ENCODE data around the gene ADIPOQ.
"Not testable (repeated sequence)": the region's sequence is repeated elsewhere in the genome, so short reads cannot be mapped to it uniquely, and the experiment has no call there.

The ADIPOQ gene

DNA sequence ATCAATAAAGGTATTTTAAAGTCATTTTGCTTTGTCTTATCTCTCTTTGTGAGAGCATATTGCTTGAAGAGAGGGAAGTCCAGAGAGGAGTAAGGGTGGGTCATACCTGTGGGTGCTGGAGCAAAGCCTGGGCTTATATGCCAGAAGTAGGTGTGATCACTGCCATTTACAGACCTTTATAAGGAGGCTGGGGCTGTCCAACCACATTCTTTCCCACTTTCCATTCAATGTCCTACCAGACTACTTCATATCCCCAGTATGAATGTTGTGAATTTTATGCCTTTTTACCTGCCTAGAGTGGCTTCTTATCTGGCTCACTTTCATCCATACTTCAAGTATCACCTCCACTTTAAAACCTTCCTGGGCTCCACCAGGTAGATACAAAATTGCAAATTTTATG lies 48.4 kb downstream of the ADIPOQ start:
- H3K36me3 ChIP-seq (ENCODE audit: insufficient read depth, low read length) = no peaks in the 10 kb centered on the region
- H3K9ac ChIP-seq (ENCODE audit: low read depth, low read length) = no peak overlapping the region
- H3K4me1 ChIP-seq (ENCODE audit: insufficient read depth, low read length) = peaks cover 30% of the 10 kb centered on the region
- H3K9me3 ChIP-seq (ENCODE audit: control insufficient read depth, insufficient read depth, low read length) = peaks cover 6% of the 10 kb centered on the region; the same call in 1 of the 2 replicates

DNA sequence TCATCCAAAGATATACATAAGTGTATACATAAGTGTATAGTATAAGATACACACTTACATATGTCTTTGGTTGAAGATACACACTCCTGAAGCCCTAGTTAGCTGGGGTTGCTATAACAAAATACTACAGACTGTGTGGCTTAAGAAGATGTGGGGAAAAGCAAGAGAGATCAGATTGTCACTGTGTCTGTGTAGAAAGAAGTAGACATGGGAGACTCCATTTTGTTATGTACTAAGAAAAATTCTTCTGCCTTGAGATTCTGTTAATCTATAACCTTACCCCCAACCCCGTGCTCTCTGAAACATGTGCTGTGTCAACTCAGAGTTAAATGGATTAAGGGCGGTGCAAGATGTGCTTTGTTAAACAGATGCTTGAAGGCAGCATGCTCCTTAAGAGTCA lies 50.6 kb downstream of the ADIPOQ start:
- peaks cover 16% of the 10 kb centered on the region for H3K4me1 ChIP-seq (ENCODE audit: insufficient read depth, low read length)
- H3K9ac ChIP-seq (ENCODE audit: low read depth, low read length); H3K36me3 ChIP-seq (ENCODE audit: insufficient read depth, low read length); H3K9me3 ChIP-seq (ENCODE audit: control insufficient read depth, insufficient read depth, low read length): not testable (repeated sequence)

DNA sequence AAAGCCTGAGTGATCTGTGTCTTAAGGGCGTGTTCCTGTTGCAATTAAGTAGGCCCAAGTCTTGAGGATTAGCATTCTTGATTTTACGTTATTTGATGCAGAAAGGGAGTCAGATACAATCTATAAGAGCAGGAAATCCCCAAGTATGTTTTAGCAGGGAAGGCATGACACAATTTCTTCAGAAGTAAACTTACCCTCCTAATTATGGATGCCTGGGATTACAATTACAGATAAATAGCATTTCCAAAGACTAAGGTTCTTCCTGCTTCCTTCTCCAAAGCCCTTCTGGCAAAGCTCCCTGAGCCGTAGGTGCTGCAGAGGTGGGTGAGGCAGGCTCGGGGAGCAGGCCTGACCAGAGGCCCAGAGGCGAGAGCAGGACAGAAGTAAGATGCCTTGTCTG lies 52.9 kb downstream of the ADIPOQ start:
- Histone ChIP-seq H3K36me3 (ENCODE audit: insufficient read depth, low read length) (no peaks in the 10 kb centered on the region), H3K9me3 (ENCODE audit: control insufficient read depth, insufficient read depth, low read length) (peaks cover 6% of the 10 kb centered on the region; the same call in 1 of the 2 replicates), H3K9ac (ENCODE audit: low read depth, low read length) (no peak overlapping the region), H3K4me1 (ENCODE audit: insufficient read depth, low read length) (no peaks in the 10 kb centered on the region)

DNA sequence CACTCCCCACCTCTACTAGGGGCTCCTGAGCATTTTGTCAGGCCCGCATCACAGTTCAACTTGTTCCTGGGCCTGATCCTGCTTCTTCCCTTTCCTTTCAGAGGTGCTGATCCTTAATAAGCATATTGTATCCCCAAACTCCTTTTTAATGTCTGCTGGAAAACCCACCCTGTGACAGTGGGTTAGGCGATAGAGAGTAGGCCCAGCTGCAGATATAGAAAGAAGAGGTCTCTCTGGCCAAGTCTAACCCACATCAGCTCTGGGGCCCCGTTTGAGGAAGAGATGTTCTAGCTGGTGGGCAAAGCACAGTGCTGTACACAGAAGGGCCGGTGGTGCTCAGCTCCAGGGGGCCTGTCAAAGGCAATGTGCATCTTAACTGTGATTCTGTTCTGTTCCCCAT lies 53.5 kb downstream of the ADIPOQ start:
- no peak overlapping the region for H3K9ac ChIP-seq (ENCODE audit: low read depth, low read length)
- H3K9me3 ChIP-seq (ENCODE audit: control insufficient read depth, insufficient read depth, low read length) = peaks cover 6% of the 10 kb centered on the region; the same call in 1 of the 2 replicates
- H3K4me1 ChIP-seq (ENCODE audit: insufficient read depth, low read length) = no peaks in the 10 kb centered on the region; the same call in 1 of the 2 replicates
- no peaks in the 10 kb centered on the region for H3K36me3 ChIP-seq (ENCODE audit: insufficient read depth, low read length)

DNA sequence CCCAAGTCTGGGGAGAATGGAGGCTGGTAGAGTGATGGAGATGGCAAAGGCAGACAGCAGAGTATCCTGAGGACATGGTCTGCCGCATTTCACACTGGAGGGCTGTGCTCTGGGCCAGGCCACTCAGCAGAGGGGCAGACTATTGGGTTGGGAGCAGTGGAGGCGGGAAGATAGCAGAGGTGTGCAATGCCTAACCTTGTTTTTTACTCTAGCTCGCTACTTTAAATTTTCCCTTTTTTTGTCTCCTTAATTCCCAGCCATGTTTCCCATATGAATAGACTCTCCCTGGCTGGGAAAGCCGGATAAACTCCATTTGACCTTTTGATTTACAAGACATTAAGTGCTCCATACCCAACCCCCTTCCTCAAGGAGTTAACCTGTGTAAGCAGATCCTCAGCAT lies 54.4 kb downstream of the ADIPOQ start:
- Histone ChIP-seq H3K9me3 (ENCODE audit: control insufficient read depth, insufficient read depth, low read length) (peaks cover 6% of the 10 kb centered on the region; the same call in 1 of the 2 replicates), H3K36me3 (ENCODE audit: insufficient read depth, low read length) (no peaks in the 10 kb centered on the region), H3K4me1 (ENCODE audit: insufficient read depth, low read length) (peaks cover under 1% of the 10 kb centered on the region; the same call in 1 of the 2 replicates), H3K9ac (ENCODE audit: low read depth, low read length) (no peak overlapping the region)

DNA sequence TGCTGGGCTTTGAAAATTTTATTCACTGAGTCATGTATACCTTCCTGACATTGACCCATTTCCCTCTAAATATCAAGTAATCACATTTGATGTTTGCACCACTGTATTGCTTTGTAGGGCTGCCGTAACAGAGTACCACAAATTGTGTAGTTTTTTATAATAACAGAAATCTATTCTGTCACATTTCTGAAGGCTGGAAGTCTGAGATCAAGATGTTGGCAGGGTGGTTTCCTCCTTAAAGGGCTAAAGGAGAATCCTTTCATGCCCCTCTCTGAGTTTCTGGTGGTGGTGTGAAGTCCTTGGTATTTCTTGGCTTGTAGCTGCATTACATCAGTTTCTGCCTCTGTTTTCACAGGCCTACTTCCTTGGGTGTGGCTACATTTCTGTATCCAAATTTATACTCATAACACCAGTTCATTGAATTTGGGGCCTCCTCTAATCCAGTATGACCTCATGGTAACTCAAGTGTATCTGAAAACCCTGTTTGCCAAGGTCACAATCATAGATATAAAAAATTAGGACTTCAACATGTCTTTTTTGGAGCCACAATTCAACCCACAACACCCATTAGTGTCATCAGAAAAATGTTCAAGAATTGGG lies 58.7 kb downstream of the ADIPOQ start:
- Histone ChIP-seq H3K9ac (ENCODE audit: low read depth, low read length) (no peak overlapping the region), H3K36me3 (ENCODE audit: insufficient read depth, low read length) (no peaks in the 10 kb centered on the region), H3K4me1 (ENCODE audit: insufficient read depth, low read length) (peaks cover 5% of the 10 kb centered on the region; the same call in 1 of the 2 replicates), H3K9me3 (ENCODE audit: control insufficient read depth, insufficient read depth, low read length) (no peaks in the 10 kb centered on the region)

DNA sequence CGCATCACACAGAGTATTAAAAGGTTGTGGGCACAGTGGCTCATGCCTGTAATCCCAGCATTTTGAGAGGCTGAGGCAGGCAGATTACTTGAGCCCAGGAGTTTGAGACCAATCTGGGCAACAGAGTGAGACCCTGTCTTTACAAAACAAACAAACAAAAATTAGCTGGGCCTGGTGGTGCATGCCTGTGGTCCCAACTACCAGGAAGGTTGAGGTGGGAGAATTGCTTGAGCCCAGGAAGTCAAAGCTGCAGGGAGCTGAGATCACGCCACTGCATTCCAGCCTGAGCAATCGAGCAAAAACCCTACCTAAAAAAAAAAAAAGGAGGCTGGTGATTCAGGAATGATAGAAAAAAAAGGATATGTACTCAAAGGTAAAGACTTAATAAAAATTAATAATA lies 59.6 kb downstream of the ADIPOQ start:
- Histone ChIP-seq H3K9ac (ENCODE audit: low read depth, low read length) (no peak overlapping the region), H3K4me1 (ENCODE audit: insufficient read depth, low read length) (peaks cover 5% of the 10 kb centered on the region; the same call in 1 of the 2 replicates), H3K36me3 (ENCODE audit: insufficient read depth, low read length) (no peaks in the 10 kb centered on the region), H3K9me3 (ENCODE audit: control insufficient read depth, insufficient read depth, low read length) (no peaks in the 10 kb centered on the region)

DNA sequence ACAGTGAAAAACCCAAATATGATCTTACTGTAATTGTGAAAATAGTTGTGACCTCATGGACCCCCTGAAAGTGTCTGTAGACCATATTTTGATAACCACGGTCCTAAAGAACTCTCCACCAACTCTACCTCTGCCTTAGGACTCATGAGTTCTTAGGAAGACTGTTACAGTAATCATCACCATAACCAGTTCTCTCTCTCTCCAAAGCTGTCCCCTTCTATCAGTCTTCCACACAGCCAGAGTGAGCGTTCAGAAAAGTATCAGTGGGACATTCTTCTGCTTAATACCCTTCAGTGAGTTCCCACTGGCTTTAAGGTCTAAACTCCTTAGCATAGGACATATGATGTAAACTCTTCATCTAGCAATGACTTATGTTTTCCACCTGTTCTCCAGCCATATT lies 60.2 kb downstream of the ADIPOQ start:
- H3K9me3 ChIP-seq (ENCODE audit: control insufficient read depth, insufficient read depth, low read length) = no peaks in the 10 kb centered on the region
- peaks cover 5% of the 10 kb centered on the region; the same call in 1 of the 2 replicates for H3K4me1 ChIP-seq (ENCODE audit: insufficient read depth, low read length)
- no peak overlapping the region for H3K9ac ChIP-seq (ENCODE audit: low read depth, low read length)
- H3K36me3 ChIP-seq (ENCODE audit: insufficient read depth, low read length) = no peaks in the 10 kb centered on the region

DNA sequence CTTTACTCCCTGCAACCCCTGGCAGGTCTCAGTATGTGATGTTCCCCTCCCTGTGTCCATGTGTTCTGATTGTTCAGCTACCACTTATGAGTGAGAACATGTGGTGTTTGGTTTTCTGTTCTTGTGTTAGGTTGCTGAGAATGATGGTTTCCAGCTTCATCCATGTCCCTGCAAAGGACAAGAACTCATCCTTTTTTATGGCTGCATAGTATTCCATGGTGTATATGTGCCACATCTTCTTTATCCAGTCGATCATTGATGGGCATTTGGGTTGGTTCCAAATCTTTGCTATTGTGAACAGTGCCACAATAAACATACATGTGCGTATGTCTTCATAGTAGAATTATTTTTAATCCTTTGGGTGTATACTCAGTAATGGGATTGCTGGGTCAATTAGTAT lies 61.2 kb downstream of the ADIPOQ start:
- not testable (repeated sequence) for H3K4me1 ChIP-seq (ENCODE audit: insufficient read depth, low read length); H3K36me3 ChIP-seq (ENCODE audit: insufficient read depth, low read length); H3K9ac ChIP-seq (ENCODE audit: low read depth, low read length); H3K9me3 ChIP-seq (ENCODE audit: control insufficient read depth, insufficient read depth, low read length)

DNA sequence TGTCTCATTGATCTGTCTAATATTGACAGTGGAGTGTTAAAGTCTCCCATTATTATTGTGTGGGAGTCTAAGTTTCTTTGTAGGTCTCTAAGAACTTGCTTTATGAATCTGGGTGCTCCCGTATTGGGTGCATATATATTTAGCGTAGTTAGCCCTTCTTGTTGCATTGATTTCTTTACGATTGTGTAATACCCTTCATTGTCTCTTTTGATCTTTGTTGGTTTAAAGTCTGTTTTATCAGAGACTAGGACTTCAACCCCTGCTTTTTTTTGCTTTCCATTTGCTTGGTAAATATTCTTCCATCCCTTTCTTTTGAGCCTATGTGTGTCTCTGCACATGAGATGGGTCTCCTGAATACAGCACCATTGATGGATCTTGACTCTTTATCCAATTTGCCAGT lies 64.6 kb downstream of the ADIPOQ start:
- not testable (repeated sequence) for H3K36me3 ChIP-seq (ENCODE audit: insufficient read depth, low read length); H3K9me3 ChIP-seq (ENCODE audit: control insufficient read depth, insufficient read depth, low read length)

More for the DNA sequence above, 64.6 kb downstream of the ADIPOQ start:
- not testable (repeated sequence) for H3K4me1 ChIP-seq (ENCODE audit: insufficient read depth, low read length); H3K9ac ChIP-seq (ENCODE audit: low read depth, low read length)
